ENCODE measurements around the gene PJA2.
"Not testable (repeated sequence)": the region's sequence is repeated elsewhere in the genome, so short reads cannot be mapped to it uniquely, and the experiment has no call there.

PJA2 gene, protein sequence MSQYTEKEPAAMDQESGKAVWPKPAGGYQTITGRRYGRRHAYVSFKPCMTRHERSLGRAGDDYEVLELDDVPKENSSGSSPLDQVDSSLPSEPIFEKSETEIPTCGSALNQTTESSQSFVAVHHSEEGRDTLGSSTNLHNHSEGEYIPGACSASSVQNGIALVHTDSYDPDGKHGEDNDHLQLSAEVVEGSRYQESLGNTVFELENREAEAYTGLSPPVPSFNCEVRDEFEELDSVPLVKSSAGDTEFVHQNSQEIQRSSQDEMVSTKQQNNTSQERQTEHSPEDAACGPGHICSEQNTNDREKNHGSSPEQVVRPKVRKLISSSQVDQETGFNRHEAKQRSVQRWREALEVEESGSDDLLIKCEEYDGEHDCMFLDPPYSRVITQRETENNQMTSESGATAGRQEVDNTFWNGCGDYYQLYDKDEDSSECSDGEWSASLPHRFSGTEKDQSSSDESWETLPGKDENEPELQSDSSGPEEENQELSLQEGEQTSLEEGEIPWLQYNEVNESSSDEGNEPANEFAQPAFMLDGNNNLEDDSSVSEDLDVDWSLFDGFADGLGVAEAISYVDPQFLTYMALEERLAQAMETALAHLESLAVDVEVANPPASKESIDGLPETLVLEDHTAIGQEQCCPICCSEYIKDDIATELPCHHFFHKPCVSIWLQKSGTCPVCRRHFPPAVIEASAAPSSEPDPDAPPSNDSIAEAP

DNA sequence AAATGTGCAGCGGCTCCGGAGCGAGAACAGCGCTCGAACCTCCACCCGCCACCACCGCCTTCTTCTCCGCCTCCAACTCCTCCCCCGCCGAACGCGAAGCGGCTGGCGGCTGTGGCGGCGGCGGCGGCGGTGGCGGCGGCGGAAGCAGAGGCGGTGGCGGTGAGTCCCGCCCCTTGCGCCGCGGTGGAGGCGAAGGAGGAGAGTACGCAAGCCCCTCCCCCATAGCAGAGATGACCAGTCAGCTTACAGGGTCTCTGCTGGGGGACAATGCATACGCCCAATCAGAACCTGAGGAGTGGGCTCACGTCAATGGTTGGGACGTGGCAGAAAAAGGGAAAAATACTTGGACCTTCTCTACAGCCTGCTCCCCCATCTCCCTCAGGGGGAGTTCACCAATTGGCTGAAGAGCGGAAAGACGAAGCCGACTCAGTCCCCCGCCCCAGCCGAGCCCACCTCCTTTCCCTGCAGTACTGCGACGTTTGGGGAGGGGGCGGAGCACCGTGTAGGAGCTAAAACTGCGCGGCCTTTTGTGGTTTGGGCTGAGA is at the start of gene PJA2:
Gene PJA2, minus strand, starts transcription at position 131 of the 545 bp plus-strand sequence. CDS start 26,541 bp downstream, outside the sequence.
- peak; percentile 94 for DNase-seq

DNA sequence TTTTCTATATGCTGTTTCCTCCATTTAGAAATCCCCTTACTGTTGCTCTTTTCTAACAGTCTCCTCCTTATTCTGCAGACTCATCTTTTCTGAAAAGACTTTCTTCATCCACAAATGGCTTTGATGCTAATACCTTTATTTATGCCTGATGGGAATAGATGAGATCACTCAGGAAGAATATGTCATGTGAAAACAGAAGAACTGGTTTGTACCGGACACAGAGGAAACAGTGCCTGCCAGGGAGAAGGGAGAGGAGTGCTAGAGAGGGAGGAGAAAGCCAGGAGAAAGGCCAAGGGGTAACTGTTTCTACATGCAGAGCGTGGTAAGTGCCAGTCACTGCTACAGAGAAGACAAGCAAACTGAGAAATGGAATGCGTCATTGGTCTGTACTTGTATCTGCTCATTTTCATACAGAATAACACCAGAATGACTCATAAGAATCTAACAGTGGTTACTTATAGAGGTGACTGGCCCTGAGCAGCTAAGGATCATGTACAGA is 45.9 kb upstream of the PJA2 start:
- no peak for DNase-seq

DNA sequence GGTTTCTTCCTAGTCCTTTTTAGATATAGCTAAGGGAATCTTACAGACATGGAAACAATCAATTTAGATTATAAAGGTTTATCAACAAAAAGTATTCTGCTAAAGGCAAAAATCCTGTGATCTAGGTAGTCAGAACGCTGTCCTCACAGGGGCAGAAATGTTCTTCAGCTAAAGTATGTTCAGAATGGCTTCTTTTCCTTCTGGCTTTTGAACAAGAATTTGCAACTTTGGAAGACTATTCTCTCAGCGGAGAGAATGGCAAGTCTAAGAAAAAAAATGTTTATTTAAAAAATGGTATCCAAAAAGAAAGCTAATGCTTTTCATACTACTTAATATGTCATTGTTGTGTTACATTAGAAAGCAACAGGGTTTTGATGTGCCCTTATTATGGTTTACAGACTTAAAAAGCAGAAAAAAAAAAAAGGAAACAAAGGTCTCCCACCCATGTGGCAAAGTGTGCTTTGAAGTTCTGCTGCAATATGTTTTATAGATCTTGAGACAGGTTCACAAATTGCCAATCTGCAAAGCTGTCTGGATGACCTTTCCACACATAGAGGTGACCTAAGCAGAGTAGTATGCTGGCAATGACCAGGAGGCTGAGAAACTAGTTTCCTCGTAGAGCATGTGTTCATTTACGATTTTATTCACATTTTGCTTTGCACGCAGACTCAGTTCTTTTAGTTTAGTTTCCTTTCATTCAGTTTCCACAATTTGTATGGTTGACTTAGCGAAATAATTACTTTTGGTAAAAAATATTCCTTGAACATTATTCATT is 45.1 kb upstream of the PJA2 start:
- DNase-seq, result no peak

DNA sequence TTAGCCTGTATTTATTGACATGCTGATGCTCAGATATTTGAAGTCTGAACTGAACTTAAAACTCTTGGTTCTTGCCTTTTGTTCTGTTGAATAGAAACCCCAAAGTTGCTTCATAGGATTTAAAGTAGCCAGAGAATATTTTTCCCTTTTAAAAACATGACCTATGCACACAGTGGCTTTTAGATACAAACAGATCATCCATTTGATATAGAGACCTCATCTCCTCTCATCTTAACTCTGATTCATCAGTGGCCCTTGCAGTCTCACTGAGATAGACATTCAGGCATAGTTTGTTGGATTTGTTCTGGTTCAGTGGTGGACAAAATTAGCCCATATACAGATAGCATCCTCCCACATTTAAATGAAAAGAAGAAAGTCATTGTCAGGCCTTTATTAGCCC is 43.5 kb upstream of the PJA2 start:
- DNase-seq, result no peak

DNA sequence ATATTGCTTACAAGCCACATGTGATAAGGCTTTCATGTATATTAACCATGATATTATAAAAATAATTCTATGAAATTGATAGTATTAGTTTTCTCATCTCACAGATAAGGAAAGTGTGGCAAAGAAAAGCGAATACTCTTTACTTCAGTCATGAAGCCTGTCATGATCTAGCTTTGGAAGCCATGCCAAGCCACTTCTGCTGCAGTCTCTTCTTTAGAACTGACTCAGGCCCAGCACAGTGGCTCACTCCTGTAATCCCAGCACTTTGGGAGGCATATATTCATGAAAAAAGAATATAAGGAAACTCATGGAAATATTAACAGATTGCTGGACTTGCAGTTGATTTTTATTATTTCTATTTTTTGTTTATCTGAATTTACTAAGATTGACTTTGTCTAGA is 42.9 kb upstream of the PJA2 start:
- DNase-seq, result no peak

DNA sequence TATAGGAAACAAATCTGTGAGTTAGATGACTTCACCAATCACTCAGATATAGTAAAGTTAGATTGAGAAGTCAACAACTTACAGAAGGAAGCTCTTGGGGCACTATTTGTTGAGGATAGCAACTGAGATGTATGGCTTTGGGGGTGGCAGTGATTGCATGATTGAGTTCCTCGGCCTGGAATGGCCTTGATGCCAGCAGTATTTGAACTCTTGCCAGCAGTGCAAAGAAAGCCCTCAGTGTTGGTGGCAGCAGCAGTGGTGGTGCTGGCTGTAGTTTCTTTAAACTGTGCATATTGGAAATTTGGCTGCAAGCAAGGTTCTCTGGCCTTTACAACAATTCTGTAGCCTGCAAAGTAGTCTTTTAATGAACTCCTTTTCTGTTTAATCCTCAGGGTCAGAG is 41.4 kb upstream of the PJA2 start:
- DNase-seq, result no peak

DNA sequence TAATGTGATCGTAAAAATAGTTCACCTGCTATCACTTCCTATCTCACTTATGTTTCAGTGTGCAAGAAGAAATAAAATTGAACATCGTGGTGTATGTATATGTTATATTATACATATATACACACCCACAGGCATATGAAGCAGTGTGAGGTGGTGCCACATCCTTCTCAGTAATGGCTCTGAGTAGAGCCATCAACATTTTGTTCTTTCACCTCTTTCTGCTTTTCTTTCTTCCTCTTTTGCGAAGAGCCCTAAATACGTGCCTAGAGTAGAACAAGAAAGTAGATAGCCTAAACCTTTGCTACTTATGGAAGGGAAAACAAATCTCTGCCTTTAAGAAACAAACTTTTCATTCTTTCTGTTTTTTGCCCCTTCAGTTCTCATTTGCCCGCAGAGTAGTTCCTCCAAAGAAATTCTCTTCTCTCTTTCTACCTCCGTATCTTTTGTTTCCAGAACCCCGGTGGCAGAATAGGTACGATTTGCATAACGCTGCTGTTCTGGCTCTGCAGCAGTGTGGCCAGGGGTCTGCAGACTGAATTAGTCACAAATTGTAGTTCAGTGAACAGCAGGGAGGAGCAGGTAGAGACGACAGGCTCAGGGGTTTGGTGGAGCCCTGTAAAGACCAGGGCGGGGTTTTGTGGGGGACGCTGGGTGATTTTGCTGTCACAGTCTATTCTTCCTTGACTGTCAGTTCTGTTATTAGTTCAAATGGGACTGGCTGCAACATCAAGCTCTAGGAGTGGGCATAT is 40.5 kb upstream of the PJA2 start:
- DNase-seq, result no peak

DNA sequence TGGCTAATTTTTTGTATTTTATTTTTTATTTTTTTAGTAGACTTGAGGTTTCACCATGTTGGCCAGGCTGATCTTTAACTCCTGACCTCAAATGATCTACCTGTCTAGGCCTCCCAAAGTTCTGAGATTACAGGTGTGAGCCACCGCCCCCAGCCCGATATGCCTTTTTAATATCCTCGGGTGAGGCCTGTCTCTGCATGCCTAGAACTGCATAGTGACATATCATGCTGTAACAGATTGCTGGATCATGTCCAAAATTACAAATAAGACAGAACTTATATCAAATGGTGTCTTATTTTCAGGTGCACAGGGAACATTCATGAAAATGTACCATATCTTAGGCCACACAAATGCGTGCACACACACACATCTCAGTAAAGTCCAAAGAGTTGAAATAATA is 39.1 kb upstream of the PJA2 start:
- no peak for DNase-seq

DNA sequence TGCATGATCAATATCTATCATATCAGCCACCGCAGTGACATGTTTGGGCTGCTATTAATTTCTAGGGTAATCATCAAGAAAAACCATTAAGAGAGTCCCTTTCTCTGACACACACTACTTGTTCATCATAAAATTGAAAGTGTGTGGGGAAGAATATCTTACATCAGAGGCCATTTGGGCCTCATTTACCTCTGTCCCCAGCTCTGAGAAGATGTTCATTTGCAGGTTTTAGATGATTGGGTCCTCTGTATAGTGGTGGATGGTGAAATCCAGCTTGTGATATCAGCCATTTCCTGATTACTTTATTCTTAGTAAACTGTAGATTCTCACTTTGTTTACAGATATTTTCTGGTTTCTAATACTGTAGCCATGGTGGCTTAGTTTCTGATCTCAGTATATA is 29.8 kb upstream of the PJA2 start:
- no peak for DNase-seq

DNA sequence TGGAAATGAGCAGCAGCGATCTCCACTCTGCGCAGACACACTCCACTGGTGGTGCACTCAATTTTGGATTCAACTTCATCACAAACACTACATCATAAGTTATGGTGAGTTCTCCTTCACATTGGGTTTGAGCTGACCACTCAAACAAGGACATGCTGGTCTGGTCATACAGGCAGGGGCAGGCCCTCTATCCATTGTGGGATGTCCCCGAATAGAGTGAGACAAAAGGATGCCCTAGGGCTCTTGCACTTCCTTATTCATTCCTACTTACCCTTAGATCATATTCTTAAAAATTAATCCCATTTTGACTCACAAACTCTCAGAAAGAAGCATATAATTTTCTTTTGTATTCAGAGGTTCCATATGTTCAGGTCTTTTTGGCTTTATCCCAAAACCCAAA is 16.3 kb upstream of the PJA2 start:
- DNase-seq, result no peak

DNA sequence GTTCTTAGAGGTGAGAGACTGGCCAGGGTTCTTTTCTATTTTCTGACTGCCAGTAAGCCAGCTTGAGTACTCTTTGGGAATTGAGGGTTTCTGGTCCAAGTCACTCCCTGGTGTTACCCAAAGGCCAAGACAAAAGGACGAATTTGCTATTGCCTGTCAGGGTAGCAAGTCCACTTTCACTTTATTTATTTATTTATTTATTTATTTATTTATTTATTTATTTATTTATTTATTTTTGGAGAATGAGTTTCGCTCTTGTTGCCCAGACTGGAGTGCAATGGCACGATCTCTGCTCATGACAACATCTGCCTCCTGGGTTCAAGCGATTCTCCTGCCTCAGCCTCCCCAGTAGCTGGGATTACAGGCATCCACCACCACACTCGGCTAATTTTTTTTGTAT is 15.7 kb upstream of the PJA2 start:
- not testable (repeated sequence) for DNase-seq

DNA sequence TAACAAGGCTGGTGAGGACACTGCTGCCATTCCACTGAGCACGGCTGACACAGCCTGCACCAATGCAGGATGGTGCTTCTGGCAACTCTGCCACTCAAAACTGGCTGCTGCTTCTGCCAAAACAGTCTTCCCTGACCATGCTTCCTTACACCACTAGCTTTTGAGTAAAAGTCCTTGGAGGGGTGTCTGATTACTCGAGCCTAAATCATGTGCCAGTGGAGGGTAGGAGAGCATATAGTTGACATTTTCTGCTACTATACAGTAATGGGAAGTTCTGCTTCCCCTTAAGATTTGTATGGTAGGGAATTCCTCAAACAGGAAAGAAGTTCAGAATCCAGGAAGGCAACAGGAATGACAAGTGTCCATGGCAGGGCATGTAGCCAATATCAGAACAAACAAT is 12.2 kb upstream of the PJA2 start:
- DNase-seq, result no peak

DNA sequence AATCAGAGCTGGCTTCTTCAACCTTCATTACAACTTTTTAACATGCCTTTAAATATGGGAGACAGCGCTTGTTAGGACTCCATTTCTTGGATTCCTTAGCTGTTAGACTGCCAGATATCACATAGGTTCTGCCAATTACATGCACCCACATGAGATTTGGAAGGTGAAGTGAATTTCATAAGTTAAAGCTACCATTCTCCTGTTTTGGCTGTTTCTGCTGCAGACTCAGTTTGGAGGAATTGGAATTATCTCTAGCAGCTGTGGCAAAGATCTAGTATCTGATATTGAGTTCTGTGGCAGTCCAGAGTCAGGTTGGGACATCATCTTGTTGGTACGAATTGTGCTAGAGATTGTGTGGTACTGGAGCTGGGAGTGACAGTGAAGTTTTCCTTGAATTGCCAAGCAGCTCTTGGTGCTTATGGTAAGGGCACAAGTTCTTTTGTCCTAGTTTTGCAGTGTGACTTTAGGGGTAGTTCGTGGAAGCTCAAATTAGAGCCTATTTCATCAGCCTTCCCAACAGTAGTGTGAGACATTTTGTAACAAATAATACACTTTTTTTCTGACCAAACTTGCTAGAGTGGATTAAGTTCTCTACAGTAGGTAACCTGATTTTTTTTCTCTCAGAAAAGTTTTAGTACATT is 9.1 kb upstream of the PJA2 start:
- DNase-seq, result no peak

DNA sequence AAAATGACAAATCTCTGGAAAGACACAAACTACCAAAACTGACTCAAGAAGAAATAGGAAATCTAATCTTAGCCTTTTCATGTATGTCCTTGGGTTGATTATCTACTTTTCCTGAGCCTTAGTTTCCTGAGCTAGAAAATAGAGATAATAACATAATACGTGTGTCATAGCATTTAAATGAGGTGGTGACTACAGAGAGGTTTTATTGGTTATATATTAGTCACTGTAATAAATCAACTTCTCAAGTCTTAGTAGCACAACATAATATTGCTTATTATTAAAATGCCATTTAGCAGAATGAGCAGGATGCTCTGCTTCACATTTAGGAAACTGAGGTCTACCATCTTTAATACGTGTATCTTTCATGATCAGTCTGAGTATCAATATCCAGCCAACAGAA is 7.1 kb upstream of the PJA2 start:
- DNase-seq, result no peak

DNA sequence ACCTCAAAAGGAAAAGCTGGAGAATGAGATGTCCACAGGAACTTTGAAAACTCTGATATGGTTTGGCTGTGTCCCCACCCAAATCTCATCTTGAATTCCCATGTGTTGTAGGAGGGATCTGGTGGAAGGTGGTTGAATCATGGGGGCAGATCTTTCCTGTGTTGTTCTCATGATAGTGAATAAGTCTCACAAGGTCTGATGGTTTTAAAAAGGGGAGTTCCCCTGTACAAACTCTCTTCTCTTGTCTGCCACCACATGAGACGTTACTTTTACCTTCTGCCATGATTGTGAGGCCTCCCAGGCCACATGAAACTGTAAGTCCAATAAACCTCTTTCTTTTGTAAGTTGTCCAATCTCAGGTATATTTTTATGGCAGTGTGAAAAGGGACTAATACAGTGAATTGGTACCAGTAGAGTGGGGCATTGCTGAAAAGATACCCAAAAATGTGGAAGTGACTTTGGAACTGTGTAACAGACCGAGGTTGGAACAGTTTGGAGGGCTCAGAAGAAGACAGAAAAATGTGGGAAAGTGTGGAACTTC is 4.2 kb upstream of the PJA2 start:
- DNase-seq, result not testable (repeated sequence)

DNA sequence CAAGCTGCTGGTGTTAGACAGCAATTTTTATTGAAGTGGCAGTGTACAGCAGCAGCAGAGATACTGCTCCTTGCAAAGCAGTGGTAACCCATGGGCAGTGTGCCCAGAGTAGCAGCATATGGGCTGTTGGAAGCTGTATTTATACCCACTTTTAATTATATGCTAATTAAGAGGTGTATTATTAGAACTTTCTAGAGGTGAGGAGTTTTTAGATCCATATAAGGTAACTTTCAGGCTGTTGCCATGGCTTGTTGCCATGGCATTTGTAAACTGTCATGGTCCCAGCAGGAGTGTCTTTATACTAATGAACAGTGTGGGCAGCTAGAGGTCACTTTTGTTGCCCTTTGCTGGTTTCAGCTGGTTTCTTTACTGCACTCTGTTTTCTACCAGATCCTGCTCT is 3.7 kb upstream of the PJA2 start:
- DNase-seq, result peak; percentile 35

DNA sequence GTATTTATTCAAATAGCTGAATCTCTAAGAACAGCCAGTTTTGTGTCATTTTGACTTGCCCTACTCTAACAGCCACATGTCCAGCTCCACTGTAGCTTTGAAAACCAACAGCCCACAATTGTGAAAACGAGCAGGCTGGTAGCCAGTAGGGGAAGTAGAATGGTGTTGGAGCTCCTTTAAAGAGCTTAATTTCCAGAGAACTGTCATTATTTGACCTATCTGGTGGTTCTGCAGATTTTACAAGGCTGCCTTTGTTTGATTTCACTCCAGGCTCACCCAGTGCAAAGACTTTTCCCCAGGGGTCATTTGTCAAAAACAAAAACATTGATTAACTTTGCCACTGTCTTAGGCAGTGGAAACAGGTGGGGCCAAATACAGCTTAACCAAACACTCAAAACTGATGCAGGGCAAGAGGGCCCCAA is 3.2 kb upstream of the PJA2 start:
- no peak for DNase-seq

DNA sequence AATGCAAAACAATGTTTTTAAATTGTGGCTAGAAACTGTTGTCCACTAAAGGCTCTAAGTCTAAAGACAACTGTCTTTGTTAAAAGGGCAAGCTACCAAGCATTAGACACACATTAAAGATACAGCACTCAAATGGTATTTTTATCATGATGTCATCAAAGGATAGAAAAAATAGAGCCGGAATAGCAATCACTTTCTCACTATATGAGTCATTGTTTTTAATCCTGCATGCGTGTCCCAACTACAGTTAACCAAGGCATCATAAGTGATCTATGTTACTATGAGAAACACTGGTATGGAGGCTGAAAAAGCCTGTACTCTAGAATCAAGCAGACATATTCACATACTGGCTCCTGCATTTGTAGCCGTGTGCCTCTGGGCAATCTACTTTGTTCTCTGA is 1.9 kb upstream of the PJA2 start:
- no peak for DNase-seq

DNA sequence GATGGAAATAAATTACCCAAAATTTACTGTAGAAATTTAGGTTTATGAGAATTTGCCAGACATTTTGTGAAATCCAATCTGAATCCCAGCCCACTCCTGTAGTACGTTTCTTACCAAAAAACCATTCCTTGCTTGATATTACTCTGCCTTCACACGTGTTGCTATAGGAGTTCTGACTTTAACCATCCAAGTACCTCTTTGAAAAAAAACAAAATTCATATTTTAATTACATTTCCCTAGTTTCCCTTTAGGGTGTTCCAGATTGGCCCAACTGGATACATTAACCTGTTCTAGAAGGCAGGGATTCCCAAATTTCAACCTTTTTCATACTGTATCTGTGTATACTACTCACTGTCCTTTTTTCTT is 1.4 kb upstream of the PJA2 start:
- DNase-seq, result no peak

DNA sequence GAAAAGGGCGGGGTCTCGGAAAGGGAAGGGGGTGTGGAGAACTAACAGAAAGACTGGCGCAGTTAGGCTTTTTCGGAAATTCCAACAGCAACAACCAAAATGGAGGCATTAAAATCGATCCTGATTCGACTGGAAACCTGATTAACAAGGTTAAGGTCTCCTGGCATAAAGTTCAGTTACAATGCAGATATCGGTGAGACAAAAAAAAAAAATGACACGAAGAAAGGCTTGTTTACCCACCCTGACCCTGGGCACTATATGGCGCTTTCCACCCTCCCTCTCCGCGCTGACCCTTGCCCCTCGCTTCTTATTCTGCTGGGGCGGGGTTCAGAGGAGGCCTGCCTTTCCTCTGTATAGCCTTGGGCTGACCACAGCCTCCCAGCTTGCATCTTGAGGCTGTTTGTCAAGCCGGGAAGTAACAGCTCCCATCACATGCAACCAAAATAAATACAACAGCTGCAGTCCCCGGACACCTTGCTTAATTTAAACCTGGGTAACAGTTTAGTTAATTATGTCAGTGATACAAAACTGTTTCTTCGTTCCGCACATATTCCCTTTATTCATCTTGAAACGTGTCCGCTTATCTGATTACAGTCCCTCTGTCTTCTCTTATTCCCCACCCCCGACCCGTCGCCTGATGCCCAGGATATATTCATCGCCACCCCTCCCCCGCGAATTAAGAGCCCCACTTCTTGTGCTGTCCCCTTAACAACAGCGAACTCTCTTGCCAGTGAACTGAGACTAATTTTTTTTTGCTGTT is 795 bp upstream of the PJA2 start:
- DNase-seq, result peak; percentile 14
